Calu3 (cell line): ENCODE measurements around the gene FIGN. TPM values are rescaled to one million over a fixed set of nuclear protein-coding genes. Genes with fewer than 3 reads are reported as not detected.

Experiments
- BruUV-seq: library from RNA; stranded (reverse); fragments of 400-500 nt; replicated peaks from 2 replicates; lab custom pipeline; 2021; lab: Mats Ljungman, UMichigan
- CTCF ChIA-PET: fragments of 300-600 bp; sonication (Branson Sonifier 250); formaldehyde crosslinking; loops from one replicate; lab custom pipeline; 2022; ENCODE audit warnings: antibody characterized with exemption; lab: Charles Lee
- DNase-seq: peaks from one replicate; pipeline ENCODE4 v3.0.0; 2022
- H3K27ac Mint-ChIP-seq: one replicate; pipeline ENCODE4 v1.8.0; 2022; ENCODE audit warnings: mixed read lengths; ENCODE audit not compliant: unreplicated experiment
- H3K27me3 Mint-ChIP-seq: one replicate; pipeline ENCODE4 v1.8.0; 2022; ENCODE audit warnings: mixed read lengths; ENCODE audit not compliant: unreplicated experiment
- H3K36me3 Mint-ChIP-seq: one replicate; pipeline ENCODE4 v1.8.0; 2022; ENCODE audit warnings: mild to moderate bottlenecking, moderate library complexity, mixed read lengths; ENCODE audit not compliant: insufficient read depth, unreplicated experiment
- H3K4me1 Mint-ChIP-seq: one replicate; pipeline ENCODE4 v1.8.0; 2022; ENCODE audit warnings: mild to moderate bottlenecking, low read depth, mixed read lengths; ENCODE audit not compliant: unreplicated experiment
- H3K4me3 Mint-ChIP-seq: one replicate; pipeline ENCODE4 v1.8.0; 2022; ENCODE audit warnings: mild to moderate bottlenecking, low read depth, moderate library complexity, mixed read lengths; ENCODE audit not compliant: unreplicated experiment
- H3K9me3 Mint-ChIP-seq: one replicate; pipeline ENCODE4 v1.8.0; 2022; ENCODE audit warnings: low read depth, mixed read lengths; ENCODE audit not compliant: unreplicated experiment
- intact Hi-C: fragments of 100-400 bp; cut with micrococcal nuclease; formaldehyde crosslinking; loops from one replicate; pipeline ENCODE4 v1.10.0; 2022; ENCODE audit not compliant: unreplicated experiment
- total RNA-seq: library from RNA; stranded (reverse); gene quantifications from 2 replicates; pipeline ENCODE4 v1.2.3, GENCODE V29; 2022
- TF ChIP-seq, protein P1 (sequence below): fragments of 200-600 bp; IDR thresholded peaks from one replicate; pipeline ENCODE4 v1.8.0; 2022; ENCODE audit warnings: antibody characterized with exemption; ENCODE audit not compliant: unreplicated experiment

FIGN gene
- total RNA-seq, 1 experiment from 2014 or later: 9.1 TPM

DNA sequence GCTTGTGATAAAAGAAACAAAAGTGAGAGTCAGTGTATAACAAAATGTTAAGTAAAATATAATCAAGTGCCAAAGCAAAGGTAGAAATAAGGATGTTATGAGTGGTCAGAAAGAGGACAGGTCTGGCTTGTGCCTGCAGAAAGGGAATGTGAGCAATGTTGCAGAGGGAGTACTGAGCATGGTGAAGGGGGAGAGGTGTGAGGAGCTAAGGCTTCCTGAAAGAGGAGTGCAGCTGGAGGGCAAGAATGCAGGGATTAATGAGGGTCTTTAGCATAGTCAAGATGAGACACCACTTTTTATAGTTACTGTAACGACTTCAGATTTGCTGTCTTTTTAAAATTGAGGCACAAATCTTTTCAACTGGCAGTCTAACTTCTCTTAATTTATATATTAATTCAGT, 22.0 kb upstream of the FIGN start:
- no peak for DNase-seq
- TF ChIP-seq, protein P1, sequence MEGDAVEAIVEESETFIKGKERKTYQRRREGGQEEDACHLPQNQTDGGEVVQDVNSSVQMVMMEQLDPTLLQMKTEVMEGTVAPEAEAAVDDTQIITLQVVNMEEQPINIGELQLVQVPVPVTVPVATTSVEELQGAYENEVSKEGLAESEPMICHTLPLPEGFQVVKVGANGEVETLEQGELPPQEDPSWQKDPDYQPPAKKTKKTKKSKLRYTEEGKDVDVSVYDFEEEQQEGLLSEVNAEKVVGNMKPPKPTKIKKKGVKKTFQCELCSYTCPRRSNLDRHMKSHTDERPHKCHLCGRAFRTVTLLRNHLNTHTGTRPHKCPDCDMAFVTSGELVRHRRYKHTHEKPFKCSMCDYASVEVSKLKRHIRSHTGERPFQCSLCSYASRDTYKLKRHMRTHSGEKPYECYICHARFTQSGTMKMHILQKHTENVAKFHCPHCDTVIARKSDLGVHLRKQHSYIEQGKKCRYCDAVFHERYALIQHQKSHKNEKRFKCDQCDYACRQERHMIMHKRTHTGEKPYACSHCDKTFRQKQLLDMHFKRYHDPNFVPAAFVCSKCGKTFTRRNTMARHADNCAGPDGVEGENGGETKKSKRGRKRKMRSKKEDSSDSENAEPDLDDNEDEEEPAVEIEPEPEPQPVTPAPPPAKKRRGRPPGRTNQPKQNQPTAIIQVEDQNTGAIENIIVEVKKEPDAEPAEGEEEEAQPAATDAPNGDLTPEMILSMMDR: no peak
- intact Hi-C loops: no loop called here
- BruUV-seq: no TSS peak
- H3K4me3 Mint-ChIP-seq: no peak overlapping the region
- no peak overlapping the region for H3K27ac Mint-ChIP-seq
- H3K27me3 Mint-ChIP-seq: no peaks in the 10 kb centered on the region
- no peaks in the 10 kb centered on the region for H3K9me3 Mint-ChIP-seq
- CTCF ChIA-PET: interaction anchor here (0.6 kb wide), 1 partner anchor 190 kb away, joined by 3 read pairs; no protein-coding TSS in a partner anchor
- H3K4me1 Mint-ChIP-seq: no peaks in the 10 kb centered on the region
- no peaks in the 10 kb centered on the region for H3K36me3 Mint-ChIP-seq

DNA sequence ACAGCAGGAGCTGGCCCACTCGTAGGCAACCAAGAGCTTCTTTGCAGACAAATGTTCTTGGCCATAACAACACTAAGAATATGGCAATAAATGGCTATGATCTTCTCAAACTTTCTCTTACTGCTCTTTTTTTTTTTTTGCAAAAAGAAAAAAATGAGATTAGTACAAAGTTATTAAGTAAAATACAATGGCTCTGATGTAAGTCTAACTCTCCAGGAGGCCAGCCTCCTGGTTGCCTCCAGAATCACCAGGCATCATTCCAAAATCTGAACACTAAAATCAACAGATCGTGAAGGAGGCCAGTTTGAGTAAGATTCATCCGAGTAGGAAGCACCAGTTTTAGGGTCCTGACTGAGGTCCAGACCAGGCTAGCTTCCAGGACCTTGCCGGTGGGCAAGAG, 20.8 kb upstream of the FIGN start:
- H3K27me3 Mint-ChIP-seq: no peaks in the 10 kb centered on the region
- DNase-seq: no peak
- H3K9me3 Mint-ChIP-seq: no peaks in the 10 kb centered on the region
- peaks cover 4% of the 10 kb centered on the region for H3K4me1 Mint-ChIP-seq
- no peak overlapping the region for H3K27ac Mint-ChIP-seq
- no peak overlapping the region for H3K4me3 Mint-ChIP-seq
- CTCF ChIA-PET: no interaction called here
- intact Hi-C loops: no loop called here
- no TSS peak for BruUV-seq
- TF ChIP-seq, protein P1: no peak
- H3K36me3 Mint-ChIP-seq: no peaks in the 10 kb centered on the region

DNA sequence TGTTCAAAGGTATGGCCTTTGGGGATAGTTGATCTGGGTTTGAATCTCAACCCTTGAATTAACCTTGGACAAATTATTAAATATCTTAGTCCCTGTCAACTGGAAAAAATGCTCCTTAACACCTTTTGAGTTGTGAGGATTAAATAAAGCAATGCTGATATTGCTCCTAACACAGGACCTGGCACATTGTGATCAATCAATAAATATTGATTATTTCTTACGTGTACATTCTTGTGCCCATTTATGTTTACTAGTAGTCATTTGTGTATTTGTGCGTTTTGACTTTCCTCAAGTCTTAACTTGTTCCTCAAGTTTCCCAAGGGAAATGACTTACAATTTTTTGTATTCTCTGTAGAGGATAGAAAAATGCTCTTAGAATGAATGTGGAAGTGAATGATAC, 19.6 kb upstream of the FIGN start:
- no peaks in the 10 kb centered on the region for H3K27me3 Mint-ChIP-seq
- intact Hi-C loops: no loop called here
- H3K4me1 Mint-ChIP-seq: peaks cover 8% of the 10 kb centered on the region
- no peaks in the 10 kb centered on the region for H3K36me3 Mint-ChIP-seq
- no peak overlapping the region for H3K27ac Mint-ChIP-seq
- H3K4me3 Mint-ChIP-seq: no peak overlapping the region
- no peak for DNase-seq
- CTCF ChIA-PET: no interaction called here
- BruUV-seq: no TSS peak
- TF ChIP-seq, protein P1: no peak
- no peaks in the 10 kb centered on the region for H3K9me3 Mint-ChIP-seq

DNA sequence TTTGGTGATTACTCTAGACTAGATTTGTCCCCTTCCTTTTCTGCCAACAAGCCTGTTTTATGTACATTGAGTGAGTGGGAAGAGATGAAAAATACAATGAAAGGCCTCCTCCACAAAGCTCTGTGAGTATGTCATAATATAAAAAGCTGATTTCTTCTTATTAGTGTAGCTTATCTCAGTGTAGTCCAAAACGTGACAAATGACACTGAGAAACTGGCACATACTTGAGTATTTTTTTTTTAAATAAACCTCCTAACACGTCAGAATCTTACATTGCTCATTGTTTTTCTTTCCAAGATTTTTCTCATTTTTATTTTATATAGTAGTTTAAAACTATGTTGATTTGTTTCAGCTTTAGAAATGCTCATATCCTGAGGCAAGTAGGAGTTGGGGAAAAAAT, 17.9 kb upstream of the FIGN start:
- Mint-ChIP-seq H3K9me3 (no peaks in the 10 kb centered on the region), H3K36me3 (no peaks in the 10 kb centered on the region), H3K27me3 (no peaks in the 10 kb centered on the region), H3K4me1 (peaks cover 8% of the 10 kb centered on the region), H3K4me3 (no peak overlapping the region), H3K27ac (no peak overlapping the region)
- intact Hi-C loops: no loop called here
- no TSS peak for BruUV-seq
- no peak for DNase-seq
- CTCF ChIA-PET: no interaction called here
- TF ChIP-seq, protein P1: no peak
